EH (cell line): Measurements from ENCODE around the gene NPHP4.

Source experiments
- DNase-seq: peaks from one replicate; pipeline ENCODE4 v3.0.0-alpha.2; 2015; ENCODE audit warnings: low read depth

NPHP4 gene

GRCh38 chr1:5831600-5832335 lies 160.5 kb downstream of the NPHP4 start:
- no peak for DNase-seq

- no peak for DNase-seq
Measured at GRCh38 chr1:5830771-5831599, 161.2 kb downstream of the NPHP4 start.

GRCh38 chr1:5829414-5829813 lies 162.8 kb downstream of the NPHP4 start:
- no peak for DNase-seq

- no peak for DNase-seq
Measured at GRCh38 chr1:5828308-5828935, 163.8 kb downstream of the NPHP4 start.

GRCh38 chr1:5827516-5827915 lies 164.7 kb downstream of the NPHP4 start:
- no peak for DNase-seq

GRCh38 chr1:5826601-5827000 lies 165.6 kb downstream of the NPHP4 start:
- DNase-seq = no peak

- DNase-seq = no peak
Measured at GRCh38 chr1:5822726-5823125, 169.5 kb downstream of the NPHP4 start.

- no peak for DNase-seq
Measured at GRCh38 chr1:5822266-5822665, 170.0 kb downstream of the NPHP4 start.

GRCh38 chr1:5821540-5822176 lies 170.6 kb downstream of the NPHP4 start:
- no peak for DNase-seq

GRCh38 chr1:5820026-5820421 lies 172.2 kb downstream of the NPHP4 start:
- DNase-seq = no peak

GRCh38 chr1:5819391-5820025 lies 172.7 kb downstream of the NPHP4 start:
- DNase-seq = no peak

- no peak for DNase-seq
Measured at GRCh38 chr1:5818755-5819154, 173.5 kb downstream of the NPHP4 start.

GRCh38 chr1:5815716-5816115 lies 176.5 kb downstream of the NPHP4 start:
- DNase-seq = no peak

- no peak for DNase-seq
Measured at GRCh38 chr1:5815211-5815610, 177.0 kb downstream of the NPHP4 start.

GRCh38 chr1:5814046-5814619 lies 178.1 kb downstream of the NPHP4 start:
- no peak for DNase-seq

- no peak for DNase-seq
Measured at GRCh38 chr1:5813480-5813879, 178.7 kb downstream of the NPHP4 start.
